GM10266 (cell line): ENCODE results near the gene TRAK2.
"Not testable (repeated sequence)": the region's sequence is repeated elsewhere in the genome, so short reads cannot be mapped to it uniquely, and the experiment has no call there.

ENCODE experiments used
- DNase-seq: peaks from one replicate; pipeline ENCODE4 v3.0.0; 2012; ENCODE audit errors: extremely low spot score
- TF ChIP-seq, protein P1 (sequence below): IDR thresholded peaks from 2 replicates; pipeline ENCODE4 v1.5.1; 2012; ENCODE audit warnings: mild to moderate bottlenecking, low read depth; ENCODE audit not compliant: control insufficient read depth, insufficient read depth; ENCODE audit errors: missing control alignments

Gene TRAK2, protein sequence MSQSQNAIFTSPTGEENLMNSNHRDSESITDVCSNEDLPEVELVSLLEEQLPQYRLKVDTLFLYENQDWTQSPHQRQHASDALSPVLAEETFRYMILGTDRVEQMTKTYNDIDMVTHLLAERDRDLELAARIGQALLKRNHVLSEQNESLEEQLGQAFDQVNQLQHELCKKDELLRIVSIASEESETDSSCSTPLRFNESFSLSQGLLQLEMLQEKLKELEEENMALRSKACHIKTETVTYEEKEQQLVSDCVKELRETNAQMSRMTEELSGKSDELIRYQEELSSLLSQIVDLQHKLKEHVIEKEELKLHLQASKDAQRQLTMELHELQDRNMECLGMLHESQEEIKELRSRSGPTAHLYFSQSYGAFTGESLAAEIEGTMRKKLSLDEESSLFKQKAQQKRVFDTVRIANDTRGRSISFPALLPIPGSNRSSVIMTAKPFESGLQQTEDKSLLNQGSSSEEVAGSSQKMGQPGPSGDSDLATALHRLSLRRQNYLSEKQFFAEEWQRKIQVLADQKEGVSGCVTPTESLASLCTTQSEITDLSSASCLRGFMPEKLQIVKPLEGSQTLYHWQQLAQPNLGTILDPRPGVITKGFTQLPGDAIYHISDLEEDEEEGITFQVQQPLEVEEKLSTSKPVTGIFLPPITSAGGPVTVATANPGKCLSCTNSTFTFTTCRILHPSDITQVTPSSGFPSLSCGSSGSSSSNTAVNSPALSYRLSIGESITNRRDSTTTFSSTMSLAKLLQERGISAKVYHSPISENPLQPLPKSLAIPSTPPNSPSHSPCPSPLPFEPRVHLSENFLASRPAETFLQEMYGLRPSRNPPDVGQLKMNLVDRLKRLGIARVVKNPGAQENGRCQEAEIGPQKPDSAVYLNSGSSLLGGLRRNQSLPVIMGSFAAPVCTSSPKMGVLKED

DNA sequence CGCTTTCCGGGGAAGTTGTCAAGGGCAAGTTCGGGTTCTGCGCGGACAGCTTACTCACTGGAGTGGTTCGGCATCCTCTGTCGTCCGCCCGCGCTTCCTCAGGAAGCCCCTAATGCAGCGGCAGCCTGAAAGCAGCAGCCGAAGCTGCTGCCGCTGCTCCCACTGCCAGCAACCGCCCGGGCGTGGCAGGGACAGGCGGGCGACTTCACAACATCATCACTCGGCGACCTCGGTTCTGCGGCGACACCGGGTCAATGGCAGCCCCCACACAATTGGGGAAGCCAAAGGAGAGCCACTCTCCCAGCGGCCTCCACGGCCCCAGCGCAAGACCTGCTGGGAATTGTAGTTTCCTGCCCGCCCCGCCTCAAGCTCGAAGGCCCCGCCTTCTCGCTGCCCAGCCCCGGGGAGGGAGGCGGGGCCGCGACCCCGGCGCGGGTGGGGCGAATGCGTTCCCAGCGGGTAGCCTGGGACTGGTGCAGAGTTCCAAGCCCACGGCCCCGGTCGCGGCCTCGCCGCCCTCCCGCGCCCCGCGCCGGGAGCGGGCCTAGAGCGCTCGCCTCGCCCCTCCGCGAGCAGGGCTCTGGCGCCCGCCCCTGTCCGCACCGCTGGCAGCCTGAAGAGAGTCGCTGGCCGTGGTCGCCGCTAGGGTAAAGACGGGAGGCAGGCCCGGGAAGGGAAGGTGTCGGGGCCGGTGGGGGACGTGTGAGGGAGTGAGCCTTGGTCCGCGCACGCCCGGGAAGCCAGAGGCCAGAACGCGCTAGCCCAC, at the start of gene TRAK2, which contains the start of gene STRADB:
TRAK2 (minus strand) TSS at position 167 of the 766 bp plus-strand sequence. CDS start 30,951 bp downstream, outside the sequence.
STRADB (plus strand) TSS at position 449 of the 766 bp plus-strand sequence. CDS start 3,101 bp downstream, outside the sequence.
- peak; percentile 96 for DNase-seq
- TF ChIP-seq, protein P1, sequence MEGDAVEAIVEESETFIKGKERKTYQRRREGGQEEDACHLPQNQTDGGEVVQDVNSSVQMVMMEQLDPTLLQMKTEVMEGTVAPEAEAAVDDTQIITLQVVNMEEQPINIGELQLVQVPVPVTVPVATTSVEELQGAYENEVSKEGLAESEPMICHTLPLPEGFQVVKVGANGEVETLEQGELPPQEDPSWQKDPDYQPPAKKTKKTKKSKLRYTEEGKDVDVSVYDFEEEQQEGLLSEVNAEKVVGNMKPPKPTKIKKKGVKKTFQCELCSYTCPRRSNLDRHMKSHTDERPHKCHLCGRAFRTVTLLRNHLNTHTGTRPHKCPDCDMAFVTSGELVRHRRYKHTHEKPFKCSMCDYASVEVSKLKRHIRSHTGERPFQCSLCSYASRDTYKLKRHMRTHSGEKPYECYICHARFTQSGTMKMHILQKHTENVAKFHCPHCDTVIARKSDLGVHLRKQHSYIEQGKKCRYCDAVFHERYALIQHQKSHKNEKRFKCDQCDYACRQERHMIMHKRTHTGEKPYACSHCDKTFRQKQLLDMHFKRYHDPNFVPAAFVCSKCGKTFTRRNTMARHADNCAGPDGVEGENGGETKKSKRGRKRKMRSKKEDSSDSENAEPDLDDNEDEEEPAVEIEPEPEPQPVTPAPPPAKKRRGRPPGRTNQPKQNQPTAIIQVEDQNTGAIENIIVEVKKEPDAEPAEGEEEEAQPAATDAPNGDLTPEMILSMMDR = peak; percentile 25

DNA sequence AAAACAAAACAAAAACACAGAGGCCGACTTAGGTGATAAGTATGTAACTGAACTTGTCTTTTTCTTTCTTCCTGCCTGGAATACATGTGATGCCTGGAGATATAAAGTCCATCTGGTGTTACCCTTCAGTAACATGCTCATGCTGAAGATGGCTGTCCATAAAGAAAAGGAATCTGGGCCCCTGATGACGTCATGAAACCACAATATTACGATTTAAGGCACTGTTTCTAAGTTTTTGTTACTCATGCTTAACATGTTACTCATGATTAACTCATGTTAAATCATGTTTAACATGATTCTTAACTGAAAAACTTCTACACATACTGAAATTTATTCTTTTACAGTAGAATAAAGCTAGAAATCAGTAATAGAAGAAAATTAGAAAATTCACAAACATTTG, 49.3 kb upstream of the TRAK2 start:
- TF ChIP-seq, protein P1 = no peak
- no peak for DNase-seq

- no peak for DNase-seq
- TF ChIP-seq, protein P1 = no peak
Measured at GRCh38 chr2:201496785-201497184, 45.5 kb upstream of the TRAK2 start.

GRCh38 chr2:201490291-201490690, 39.0 kb upstream of the TRAK2 start:
- TF ChIP-seq, protein P1 = no peak
- DNase-seq = no peak

DNA sequence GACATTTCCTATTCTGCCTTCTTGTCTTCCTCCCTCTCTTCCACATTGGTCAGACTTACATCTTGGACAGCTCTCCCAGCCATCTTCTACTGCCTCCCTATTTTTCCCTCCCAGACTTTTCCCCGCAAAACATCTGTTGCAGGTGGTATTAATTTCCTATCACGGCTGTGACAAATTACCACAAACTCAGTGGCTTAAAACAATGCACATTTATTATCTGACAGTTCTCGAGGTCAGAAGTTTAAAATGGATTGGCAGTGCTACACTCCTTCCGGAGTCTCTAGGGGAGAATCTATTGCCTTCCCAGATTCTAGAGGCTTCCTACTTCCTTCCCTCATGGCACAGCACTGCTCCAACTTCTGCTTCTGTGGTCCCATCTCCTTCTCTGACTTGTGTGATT, 33.5 kb upstream of the TRAK2 start:
- TF ChIP-seq, protein P1 = no peak
- DNase-seq = no peak

- not testable (repeated sequence) for DNase-seq
Measured at GRCh38 chr2:201483758-201484157, 32.5 kb upstream of the TRAK2 start.

GRCh38 chr2:201483342-201483741, 32.1 kb upstream of the TRAK2 start:
- DNase-seq = no peak
- TF ChIP-seq, protein P1 = no peak
